GM12865 (cell line): ENCODE measurements around the gene HFE.
"Not testable (repeated sequence)": the region's sequence is repeated elsewhere in the genome, so short reads cannot be mapped to it uniquely, and the experiment has no call there.

ENCODE experiments used
- DNase-seq: peaks from one replicate; pipeline ENCODE4 v3.0.0; 2010; ENCODE audit warnings: low read depth
- H3K4me3 ChIP-seq: 2 replicates; pipeline ENCODE4 v1.5.1; 2011; ENCODE audit warnings: mild to moderate bottlenecking, low read depth, low read length, control low read depth
- CTCF ChIP-seq: IDR thresholded peaks from 2 replicates; pipeline ENCODE4 v1.5.1; 2011; ENCODE audit warnings: low read length, control low read depth, low read depth, inconsistent platforms; ENCODE audit not compliant: insufficient read depth; ENCODE audit errors: missing control alignments

Gene HFE

GRCh38 chr6:26055719-26056582, 31.3 kb upstream of the HFE start:
- peak; percentile 98 for DNase-seq
- no peak for TF ChIP-seq CTCF
- peak overlapping the region; percentile 71 for H3K4me3 ChIP-seq

- TF ChIP-seq CTCF: no peak
- peak overlapping the region; percentile 71 for H3K4me3 ChIP-seq
- peak; percentile 58 for DNase-seq
Measured at GRCh38 chr6:26056583-26057350, 30.5 kb upstream of the HFE start.

GRCh38 chr6:26057899-26058298, 29.3 kb upstream of the HFE start:
- TF ChIP-seq CTCF: no peak
- no peak for DNase-seq
- no peak overlapping the region for H3K4me3 ChIP-seq

DNA sequence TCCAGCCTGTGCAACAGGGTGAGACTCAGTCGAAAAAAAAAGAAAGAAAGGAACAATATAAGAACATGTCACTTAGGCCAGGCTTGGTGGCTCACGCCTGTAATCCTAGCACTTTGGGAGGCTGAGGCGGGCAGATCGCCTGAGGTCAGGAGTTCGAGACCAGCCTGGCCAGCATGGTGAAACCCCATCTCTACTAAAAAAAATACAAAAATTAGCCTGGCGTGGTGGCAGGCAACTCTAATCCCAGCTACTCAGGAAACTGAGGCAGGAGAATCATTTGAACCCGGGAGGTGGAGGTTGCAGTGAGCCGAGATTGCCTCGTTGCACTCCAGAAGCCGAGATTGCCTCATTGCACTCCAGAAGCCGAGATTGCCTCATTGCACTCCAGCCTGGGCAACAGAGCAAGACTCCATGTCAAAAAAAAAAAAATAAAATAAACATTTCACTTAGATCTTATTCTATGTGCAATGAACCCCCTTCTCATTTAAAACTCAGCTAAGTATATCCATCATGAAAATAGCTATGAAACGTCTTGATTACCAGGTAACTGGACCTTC, 28.7 kb upstream of the HFE start:
- not testable (repeated sequence) for H3K4me3 ChIP-seq

GRCh38 chr6:26059941-26060340, 27.3 kb upstream of the HFE start:
- DNase-seq: no peak
- no peak for TF ChIP-seq CTCF
- H3K4me3 ChIP-seq: no peak overlapping the region

More for the DNA sequence above, 28.7 kb upstream of the HFE start:
- DNase-seq: not testable (repeated sequence)

DNA sequence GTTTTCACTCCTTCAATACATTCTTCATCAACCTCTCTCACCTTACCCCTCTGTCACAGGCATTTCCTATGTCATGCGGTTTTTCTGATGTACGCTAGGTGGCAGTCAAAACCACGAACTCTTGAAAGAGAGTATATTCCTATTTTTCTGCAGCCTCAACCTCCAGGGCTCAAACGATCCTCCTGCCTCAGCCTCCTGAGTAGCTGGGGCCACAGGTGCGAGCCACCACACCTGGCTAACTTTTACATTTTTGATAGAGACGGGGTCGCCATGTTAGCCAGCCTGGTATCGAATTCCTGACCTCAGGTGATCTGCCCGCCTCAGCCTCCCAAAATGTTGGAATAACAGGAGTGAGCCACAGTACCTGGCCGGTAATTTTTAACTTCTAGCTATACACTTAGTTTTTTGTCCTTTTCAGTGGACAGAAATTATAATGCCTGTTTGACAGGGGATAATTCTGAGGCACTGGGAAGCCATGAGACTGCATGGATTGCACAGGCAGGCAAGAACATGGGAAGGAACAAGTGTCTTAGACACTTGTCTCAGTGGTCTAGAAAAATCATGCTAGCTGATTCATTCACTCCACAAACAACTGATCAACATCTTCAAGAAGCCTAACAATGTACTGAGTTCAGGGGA, 22.5 kb upstream of the HFE start:
- peak; percentile 71 for DNase-seq
- H3K4me3 ChIP-seq: no peak overlapping the region
- peak; percentile 63 for TF ChIP-seq CTCF

GRCh38 chr6:26065952-26066380, 21.3 kb upstream of the HFE start:
- peak; percentile 82 for TF ChIP-seq CTCF
- H3K4me3 ChIP-seq: no peak overlapping the region
- DNase-seq: peak; percentile 86
